ENCODE results near the gene OR2H1.
"Not testable (repeated sequence)": the region's sequence is repeated elsewhere in the genome, so short reads cannot be mapped to it uniquely, and the experiment has no call there.

The OR2H1 gene

DNA sequence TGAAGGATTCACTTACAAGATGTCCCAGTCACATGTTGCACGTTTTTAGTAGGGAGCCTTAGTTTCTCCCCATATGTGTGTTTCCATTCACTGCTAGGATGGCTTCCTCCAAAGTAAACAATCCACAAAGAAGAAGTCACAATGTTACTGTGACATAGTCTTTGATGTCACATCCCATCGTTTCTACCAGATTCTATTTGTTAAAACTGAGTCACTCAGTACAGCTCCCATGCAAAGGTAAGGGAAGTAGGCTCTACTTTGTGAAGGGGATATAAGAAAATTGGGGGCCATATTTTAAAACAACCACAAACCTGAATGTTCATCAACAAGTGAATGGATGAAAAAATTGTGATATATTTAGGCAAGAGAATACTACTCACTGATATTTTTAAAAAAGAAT, at the start of gene OR2H1, which contains the start of gene OR11A1:
Gene OR2H1 (plus strand): TSS at position 185 of the 400 bp plus-strand sequence. CDS start 4,615 bp downstream, outside the sequence.
Gene OR11A1 (minus strand): TSS at position 101 of the 400 bp plus-strand sequence. CDS start 29,430 bp downstream, outside the sequence.
- DNase-seq: no peak

GRCh38 chr6:29414588-29414987, 42.4 kb upstream of the OR2H1 start, which contains the start of gene OR12D1:
Gene OR12D1 (plus strand): TSS chr6:29414928.
- no peak for DNase-seq

DNA sequence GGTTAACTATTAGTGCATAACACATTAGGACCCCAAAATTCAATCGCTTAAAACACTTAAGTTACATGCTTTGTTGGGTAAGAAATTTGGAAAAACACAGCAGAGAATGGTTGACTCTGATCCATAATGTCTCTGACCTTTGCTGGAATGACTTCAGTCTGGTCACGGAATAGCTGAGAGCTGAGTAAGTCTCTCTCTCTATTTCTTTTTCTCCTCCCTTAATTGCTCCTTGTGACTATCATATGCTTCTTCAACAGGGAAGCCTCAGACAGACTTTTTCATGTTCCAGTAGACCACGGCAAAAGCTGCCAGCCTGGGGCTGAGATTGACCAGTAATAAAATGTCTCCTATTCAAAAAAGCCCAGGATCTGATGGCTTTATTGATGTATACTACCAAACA, 37.4 kb upstream of the OR2H1 start:
- peak; percentile 8 for DNase-seq

DNA sequence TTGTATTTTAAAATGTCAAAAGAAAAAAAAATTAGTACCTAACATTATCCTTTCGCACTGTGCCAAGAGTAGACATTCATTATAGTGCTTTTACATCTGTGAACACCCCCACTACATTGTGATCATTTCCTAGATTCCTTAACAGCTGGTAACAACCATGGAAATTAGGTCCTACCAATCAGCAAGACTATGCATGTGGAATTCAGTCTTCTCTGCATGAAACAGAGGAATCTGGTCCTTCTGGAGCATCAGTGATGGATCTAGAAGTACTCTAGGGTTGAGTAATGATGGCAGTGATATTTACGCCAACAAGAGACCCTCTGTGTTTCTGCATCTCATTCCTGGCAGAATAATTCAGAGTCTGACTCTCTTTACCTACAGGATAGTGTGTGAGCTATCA, 32.8 kb upstream of the OR2H1 start:
- no peak for DNase-seq

GRCh38 chr6:29424575-29424974, 32.4 kb upstream of the OR2H1 start:
- no peak for DNase-seq

- no peak for DNase-seq
These were observed 31.9 kb upstream of the OR2H1 start for GRCh38 chr6:29425075-29425474.

- DNase-seq: no peak
These were observed 30.3 kb upstream of the OR2H1 start for GRCh38 chr6:29426654-29427053.

GRCh38 chr6:29436730-29437129, 20.2 kb upstream of the OR2H1 start:
- not testable (repeated sequence) for DNase-seq

- no peak for DNase-seq
These were observed 17.9 kb upstream of the OR2H1 start, which contains the start of gene OR10C1 for GRCh38 chr6:29439006-29439405. Gene OR10C1 (plus strand): TSS chr6:29439306. CDS start chr6:29440016, 710 bp downstream.

DNA sequence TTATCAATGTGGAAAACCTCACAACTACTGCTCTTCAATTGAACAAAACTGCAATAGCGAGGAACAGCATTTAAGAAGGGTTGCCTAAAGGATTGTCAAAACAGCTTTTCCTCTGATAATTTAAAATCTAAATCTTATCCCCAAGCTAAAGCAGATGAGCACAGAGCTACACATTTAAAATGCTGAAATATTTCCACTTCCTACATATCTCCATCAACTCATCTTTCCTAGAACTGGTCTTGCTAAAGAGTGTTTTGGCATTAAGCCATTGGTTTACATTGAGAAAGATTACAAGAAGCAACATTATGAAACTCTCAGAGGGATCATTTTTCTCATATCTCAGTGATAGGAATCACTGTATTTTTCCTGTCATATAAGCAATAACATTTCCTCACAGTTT, 14.2 kb upstream of the OR2H1 start:
- DNase-seq: no peak

DNA sequence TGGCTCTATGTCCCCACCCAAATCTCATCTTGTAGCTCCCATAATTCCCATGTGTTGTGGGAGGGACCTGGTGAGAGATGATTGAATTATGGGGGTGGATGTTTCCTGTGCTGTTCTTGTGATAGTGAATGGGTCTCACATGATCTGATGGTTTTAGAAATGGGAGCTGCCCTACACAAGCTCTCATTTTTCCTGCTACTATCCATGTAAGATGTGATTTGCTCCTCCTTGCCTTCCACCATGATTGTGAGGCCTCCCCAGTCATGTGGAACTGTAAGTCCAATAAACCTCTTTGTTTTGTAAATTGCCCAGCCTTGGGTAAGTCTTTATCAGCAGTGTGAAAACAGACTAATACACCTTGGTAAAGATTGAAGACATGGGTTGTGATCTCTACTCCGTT, 12.9 kb upstream of the OR2H1 start:
- DNase-seq: not testable (repeated sequence)

- peak; percentile 55 for DNase-seq
These were observed 9.3 kb upstream of the OR2H1 start for GRCh38 chr6:29447670-29448069.

DNA sequence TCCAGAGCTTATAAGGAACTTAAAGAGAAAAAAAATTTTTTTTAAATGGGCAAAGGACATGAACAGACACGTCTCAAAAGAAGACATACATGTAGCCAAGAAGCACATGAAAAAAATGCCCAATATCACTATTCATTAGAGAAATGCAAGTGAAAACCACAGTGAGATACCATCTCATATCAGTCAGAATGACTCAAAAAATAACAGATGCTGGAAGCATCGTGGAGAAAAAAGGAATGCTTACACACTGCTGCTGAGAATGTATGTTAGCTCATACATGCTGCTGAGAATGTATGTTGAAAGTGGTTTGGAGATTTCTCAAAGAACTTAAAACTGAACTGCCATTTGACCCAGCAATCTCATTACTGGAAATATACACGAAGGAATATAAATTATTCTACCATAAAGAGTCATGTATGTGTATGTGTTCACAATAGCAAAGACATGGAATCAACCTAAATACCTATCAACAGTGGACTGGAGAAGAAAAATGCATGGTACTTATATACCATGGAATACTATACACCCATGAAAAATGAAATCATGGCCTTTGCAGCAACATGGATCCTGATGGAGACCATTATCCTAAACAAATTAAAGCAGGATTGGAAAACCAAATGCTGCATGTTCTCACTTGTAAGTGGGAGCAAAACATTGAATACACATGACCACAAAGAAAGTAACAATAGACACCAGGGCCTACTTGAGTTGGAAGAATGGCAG, 5.3 kb upstream of the OR2H1 start:
- peak; percentile 62 for DNase-seq

DNA sequence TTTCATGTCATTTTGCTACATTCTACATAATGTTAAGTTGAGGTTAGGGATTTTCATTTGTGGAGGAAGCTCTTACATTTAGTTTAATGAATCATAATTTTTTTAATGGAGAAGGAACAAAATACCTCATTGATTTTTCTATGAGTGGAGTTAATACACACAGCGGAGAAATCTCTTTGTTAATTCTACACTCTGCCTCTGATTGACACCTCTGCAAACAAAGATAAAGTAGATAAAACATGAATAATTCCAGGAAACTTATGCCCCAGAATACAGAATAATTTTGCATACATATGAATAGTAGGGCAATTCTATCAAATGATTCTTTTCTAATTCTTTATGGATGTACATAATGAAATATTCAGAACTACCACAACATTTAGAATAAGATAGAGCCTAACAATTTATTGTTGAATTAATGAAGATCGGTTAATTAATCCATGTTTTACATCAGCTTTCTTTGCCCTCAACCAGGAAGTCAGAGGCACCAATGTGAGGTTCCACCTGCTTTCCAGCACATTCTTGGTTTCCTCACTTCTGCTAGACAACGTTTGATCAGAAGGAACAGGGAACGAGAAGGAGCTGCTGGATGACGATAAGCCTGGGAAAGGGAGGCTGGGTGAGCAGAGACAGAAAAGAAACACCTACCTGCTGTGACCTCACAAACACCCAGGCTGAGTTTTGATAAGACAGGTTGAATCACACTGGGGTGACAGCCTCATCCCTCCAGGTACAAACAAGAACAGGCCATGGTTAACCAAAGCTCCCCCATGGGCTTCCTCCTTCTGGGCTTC, 4.3 kb downstream of the OR2H1 start:
- no peak for DNase-seq

DNA sequence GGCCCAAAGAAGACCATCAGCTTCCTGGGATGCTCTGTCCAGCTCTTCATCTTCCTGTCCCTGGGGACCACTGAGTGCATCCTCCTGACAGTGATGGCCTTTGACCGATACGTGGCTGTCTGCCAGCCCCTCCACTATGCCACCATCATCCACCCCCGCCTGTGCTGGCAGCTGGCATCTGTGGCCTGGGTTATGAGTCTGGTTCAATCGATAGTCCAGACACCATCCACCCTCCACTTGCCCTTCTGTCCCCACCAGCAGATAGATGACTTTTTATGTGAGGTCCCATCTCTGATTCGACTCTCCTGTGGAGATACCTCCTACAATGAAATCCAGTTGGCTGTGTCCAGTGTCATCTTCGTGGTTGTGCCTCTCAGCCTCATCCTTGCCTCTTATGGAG, 5.1 kb downstream of the OR2H1 start:
- no peak for DNase-seq

DNA sequence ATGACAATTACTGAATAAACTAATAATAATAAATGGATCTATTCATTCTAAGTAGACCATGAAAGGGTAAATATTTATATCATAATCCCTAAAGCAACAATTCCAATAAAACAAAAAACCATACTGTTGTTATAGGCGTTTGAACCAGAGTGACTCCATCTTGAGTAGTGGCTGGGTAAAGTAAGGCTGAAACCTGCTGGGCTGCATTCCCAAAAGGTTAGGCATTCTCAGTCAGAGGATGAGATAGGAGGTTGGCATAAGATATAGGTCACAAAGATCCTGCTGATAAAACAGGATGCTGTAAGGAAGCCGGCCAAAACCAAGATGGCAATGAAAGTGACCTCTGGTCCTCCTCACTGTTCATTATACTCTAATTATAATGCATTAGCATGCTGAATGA, 8.3 kb downstream of the OR2H1 start:
- DNase-seq: no peak

DNA sequence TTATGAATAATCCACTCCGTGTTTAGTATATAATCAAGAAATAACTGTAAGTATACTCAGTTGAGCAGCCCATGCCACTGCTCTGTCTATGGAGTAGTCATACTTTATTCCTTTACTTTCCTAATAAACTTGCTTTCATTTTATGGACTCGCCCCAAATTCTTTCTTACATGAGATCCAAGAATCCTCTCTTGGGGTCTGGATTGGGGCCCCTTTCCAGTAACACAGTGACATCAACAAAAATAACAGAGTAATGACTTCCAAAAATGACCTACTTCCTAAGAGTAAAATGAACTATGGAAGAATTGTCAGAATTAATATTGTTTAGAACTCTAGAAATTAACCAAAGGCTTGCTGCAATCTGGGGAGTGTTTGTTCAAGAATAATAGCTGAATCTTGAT, 8.8 kb downstream of the OR2H1 start:
- DNase-seq: no peak

GRCh38 chr6:29466241-29466640, 9.3 kb downstream of the OR2H1 start:
- DNase-seq: no peak

GRCh38 chr6:29474996-29475395, 18.0 kb downstream of the OR2H1 start:
- no peak for DNase-seq

GRCh38 chr6:29477923-29478450, 21.0 kb downstream of the OR2H1 start:
- DNase-seq: no peak

- DNase-seq: no peak
These were observed 21.8 kb downstream of the OR2H1 start for GRCh38 chr6:29478740-29479139.

- no peak for DNase-seq
These were observed 22.6 kb downstream of the OR2H1 start for GRCh38 chr6:29479560-29479959.

GRCh38 chr6:29483186-29483585, 26.2 kb downstream of the OR2H1 start:
- DNase-seq: peak; percentile 3

- no peak for DNase-seq
These were observed 26.8 kb downstream of the OR2H1 start for GRCh38 chr6:29483735-29484134.
